H9 (cell line): ENCODE data around the gene MED8. TPM values are rescaled to one million over a fixed set of nuclear protein-coding genes. Genes with fewer than 3 reads are reported as not detected.
A peak's percentile ranks its signal among the peaks of the same experiment; 100 is the strongest.
"Not testable (repeated sequence)": the region's sequence is repeated elsewhere in the genome, so short reads cannot be mapped to it uniquely, and the experiment has no call there.

Experiments used
- DNase-seq: peaks from one replicate; pipeline ENCODE4 v3.0.0-alpha.2; 2017
- H2AFZ ChIP-seq: one replicate; pipeline ENCODE4 v1.6.1; 2013; ENCODE audit warnings: mild to moderate bottlenecking, low read length, control low read depth, moderate library complexity
- H2AK5ac ChIP-seq: 2 replicates; pipeline ENCODE4 v1.6.1; 2013; ENCODE audit warnings: low read length, control low read depth, mixed read lengths; ENCODE audit not compliant: insufficient read length
- H2BK120ac ChIP-seq: one replicate; pipeline ENCODE4 v1.6.1; 2013; ENCODE audit warnings: low read depth, mild to moderate bottlenecking, low read length, control low read depth, inconsistent platforms; ENCODE audit not compliant: poor library complexity, severe bottlenecking
- H2BK12ac ChIP-seq: 2 replicates; pipeline ENCODE4 v1.6.1; 2013; ENCODE audit warnings: low read length, control low read depth, mixed read lengths, low read depth; ENCODE audit not compliant: insufficient read length
- H2BK15ac ChIP-seq: 2 replicates; pipeline ENCODE4 v1.6.1; 2013; ENCODE audit warnings: low read depth, low read length, control low read depth
- H2BK20ac ChIP-seq: one replicate; pipeline ENCODE4 v1.6.1; 2013; ENCODE audit warnings: low read depth, mild to moderate bottlenecking, low read length, control low read depth, inconsistent platforms; ENCODE audit not compliant: poor library complexity, severe bottlenecking
- H2BK5ac ChIP-seq: 2 replicates; pipeline ENCODE4 v1.6.1; 2013; ENCODE audit warnings: low read length, control low read depth, mixed read lengths; ENCODE audit not compliant: insufficient read length
- H3K14ac ChIP-seq: 2 replicates; pipeline ENCODE4 v1.6.1; 2013; ENCODE audit warnings: low read length, control low read depth; ENCODE audit not compliant: insufficient read depth
- H3K18ac ChIP-seq: 2 replicates; pipeline ENCODE4 v1.6.1; 2013; ENCODE audit warnings: low read depth, mild to moderate bottlenecking, mixed read lengths, low read length, control low read depth; ENCODE audit not compliant: insufficient read length
- H3K23ac ChIP-seq: 2 replicates; pipeline ENCODE4 v1.6.1; 2013; ENCODE audit warnings: low read length, control low read depth, mixed read lengths, low read depth; ENCODE audit not compliant: insufficient read length
- H3K23me2 ChIP-seq: 2 replicates; pipeline ENCODE4 v1.6.1; 2013; ENCODE audit warnings: low read depth, mild to moderate bottlenecking, mixed read lengths, low read length, control low read depth; ENCODE audit not compliant: insufficient read length, poor library complexity, severe bottlenecking
- H3K27ac ChIP-seq: 2 replicates; pipeline ENCODE4 v1.5.1; 2013; ENCODE audit warnings: low read length, control low read depth, mixed read lengths, low read depth; ENCODE audit not compliant: insufficient read length
- H3K27me3 ChIP-seq: 2 replicates; pipeline ENCODE4 v1.6.1; 2013; ENCODE audit warnings: low read length, control low read depth, inconsistent platforms; ENCODE audit not compliant: insufficient read depth
- H3K4ac ChIP-seq: 2 replicates; pipeline ENCODE4 v1.6.1; 2013; ENCODE audit warnings: low read depth, mild to moderate bottlenecking, control low read depth, inconsistent platforms, low read length, moderate library complexity
- H3K4me1 ChIP-seq: 2 replicates; pipeline ENCODE4 v1.6.1; 2013; ENCODE audit warnings: low read length, control low read depth, inconsistent platforms; ENCODE audit not compliant: insufficient read depth
- H3K4me2 ChIP-seq: 2 replicates; pipeline ENCODE4 v1.6.1; 2013; ENCODE audit warnings: low read length, control low read depth, mixed read lengths; ENCODE audit not compliant: insufficient read length, insufficient read depth
- H3K56ac ChIP-seq: 2 replicates; pipeline ENCODE4 v1.6.1; 2013; ENCODE audit warnings: low read depth, mild to moderate bottlenecking, mixed read lengths, low read length, control low read depth; ENCODE audit not compliant: insufficient read length
- H3K79me1 ChIP-seq: 2 replicates; pipeline ENCODE4 v1.6.1; 2013; ENCODE audit warnings: low read depth, mild to moderate bottlenecking, moderate library complexity, low read length, control low read depth, inconsistent platforms; ENCODE audit not compliant: insufficient read depth, poor library complexity, severe bottlenecking
- H3K79me2 ChIP-seq: 2 replicates; pipeline ENCODE4 v1.6.1; 2013; ENCODE audit warnings: low read length, control low read depth, inconsistent platforms; ENCODE audit not compliant: insufficient read depth
- H3K9ac ChIP-seq: 2 replicates; pipeline ENCODE4 v1.6.1; 2013; ENCODE audit warnings: low read length, control low read depth, mixed read lengths; ENCODE audit not compliant: insufficient read length; ENCODE audit errors: extremely low read depth
- H3K9me3 ChIP-seq: one replicate; pipeline ENCODE4 v1.6.1; 2013; ENCODE audit warnings: low read depth, low read length, inconsistent platforms; ENCODE audit not compliant: control insufficient read depth
- H3T11ph ChIP-seq: one replicate; pipeline ENCODE4 v1.6.1; 2013; ENCODE audit warnings: mild to moderate bottlenecking, low read length, control low read depth, inconsistent platforms
- H4K20me1 ChIP-seq: one replicate; pipeline ENCODE4 v1.6.1; 2013; ENCODE audit not compliant: control insufficient read depth, insufficient read length, insufficient read depth
- H4K5ac ChIP-seq: 2 replicates; pipeline ENCODE4 v1.6.1; 2013; ENCODE audit warnings: low read depth, mild to moderate bottlenecking, mixed read lengths, low read length, control low read depth; ENCODE audit not compliant: insufficient read length
- H4K8ac ChIP-seq: replicated peaks from 2 replicates; pipeline ENCODE4 v1.6.1; 2013; ENCODE audit warnings: low read length, control low read depth, mixed read lengths, low read depth; ENCODE audit not compliant: insufficient read length
- H4K91ac ChIP-seq: 2 replicates; pipeline ENCODE4 v1.6.1; 2013; ENCODE audit warnings: low read depth, mild to moderate bottlenecking, moderate library complexity, mixed read lengths, low read length, control low read depth; ENCODE audit not compliant: insufficient read length
- H3K27ac Mint-ChIP-seq, 3 experiments: 2 replicates in 2 of 3; 3 replicates in 1 of 3; pipeline ENCODE4 v1.8.0; 2020 to 2021; ENCODE audit warnings: mixed read lengths in 3 of 3, mild to moderate bottlenecking in 1 of 3, moderate library complexity in 1 of 3
- H3K27me3 Mint-ChIP-seq: 2 replicates; pipeline ENCODE4 v1.8.0; 2021; ENCODE audit warnings: low read depth, mild to moderate bottlenecking, moderate library complexity, mixed read lengths
- H3K36me3 Mint-ChIP-seq, 3 experiments: 2 replicates in 2 of 3; 3 replicates in 1 of 3; pipeline ENCODE4 v1.8.0; 2020 to 2021; ENCODE audit warnings: low read depth in 3 of 3, mixed read lengths in 3 of 3; ENCODE audit not compliant: insufficient read depth in 1 of 3
- H3K4me1 Mint-ChIP-seq, 2 experiments: 2 replicates each; pipeline ENCODE4 v1.8.0; 2020; ENCODE audit warnings: mixed read lengths in 2 of 2
- H3K4me3 Mint-ChIP-seq, 2 experiments: 2 replicates in 1 of 2; 3 replicates in 1 of 2; pipeline ENCODE4 v1.8.0; 2020 to 2021; ENCODE audit warnings: mild to moderate bottlenecking in 2 of 2, mixed read lengths in 2 of 2, moderate library complexity in 1 of 2
- H3K9me3 Mint-ChIP-seq, 2 experiments: 2 replicates in 1 of 2; 3 replicates in 1 of 2; pipeline ENCODE4 v1.8.0; 2020; ENCODE audit warnings: mild to moderate bottlenecking in 2 of 2, mixed read lengths in 2 of 2, moderate library complexity in 1 of 2
- WGBS: extraction: QIAGEN DNeasy Blood & Tissue Kit; methylation state at CpG from one replicate; pipeline ENCODE4 v1.1.7; 2013; ENCODE audit warnings: missing lambda C conversion rate, low lambda C conversion rate, mixed read lengths; ENCODE audit not compliant: insufficient read length; ENCODE audit errors: extremely low coverage; 5-methylcytosine and 5-hydroxymethylcytosine counted together
- total RNA-seq: library from RNA; stranded (reverse); gene quantifications from 2 replicates; pipeline ENCODE4 v1.2.1, GENCODE V29; 2021
- TF ChIP-seq, protein P1 (sequence below): fragments of 200-600 bp; sonication (generic); conservative IDR thresholded peaks from 3 replicates; pipeline ENCODE4 v1.8.0; 2021; ENCODE audit warnings: antibody characterized with exemption, mild to moderate bottlenecking

The MED8 gene
- total RNA-seq, 1 experiment from 2014 or later: 23.0 TPM

DNA sequence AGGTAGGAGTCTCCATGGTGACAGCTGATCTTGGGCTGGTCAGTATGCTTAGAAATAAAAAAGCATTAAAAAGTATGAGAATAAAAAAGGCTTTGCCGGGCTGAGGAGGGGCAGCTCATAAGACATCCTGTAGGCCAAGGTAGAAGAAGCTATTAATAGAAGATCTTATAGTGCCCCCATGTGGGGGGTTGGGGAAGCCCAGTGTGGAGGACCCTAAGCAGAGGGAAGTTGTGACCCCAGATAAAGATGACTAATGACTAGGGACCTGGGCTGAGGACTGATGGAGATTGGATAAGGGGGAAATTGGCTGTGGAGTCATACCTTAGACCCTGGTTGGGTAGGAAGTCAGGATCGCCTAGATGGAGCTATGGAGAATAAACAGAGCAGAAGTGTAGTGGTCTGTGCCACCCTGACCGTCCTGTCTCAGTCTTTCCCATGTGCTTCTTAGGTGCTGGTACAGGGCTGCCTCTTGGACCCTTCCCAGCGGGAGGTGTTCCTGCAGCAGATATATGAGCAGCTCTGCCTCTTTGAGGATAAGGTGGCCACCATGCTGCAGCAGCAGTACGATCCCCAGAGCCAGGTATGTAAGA is 25.1 kb upstream of the MED8 start:
- Histone ChIP-seq H3K4me1 (no peaks in the 10 kb centered on the region), H3K79me1 (no peaks in the 10 kb centered on the region), H3K9me3 (no peaks in the 10 kb centered on the region), H2BK15ac (no peak overlapping the region), H3K14ac (no peak overlapping the region), H4K20me1 (no peaks in the 10 kb centered on the region), H2AK5ac (no peak overlapping the region), H3K4ac (no peak overlapping the region), H2AFZ (no peak overlapping the region), H3K27me3 (no peaks in the 10 kb centered on the region), H3K23ac (no peak overlapping the region), H2BK5ac (no peak overlapping the region), H3K27ac (no peak overlapping the region), H3K23me2 (no peaks in the 10 kb centered on the region), H4K5ac (no peak overlapping the region), H3K56ac (no peak overlapping the region), H3K18ac (no peak overlapping the region), H4K8ac (no peak overlapping the region), H2BK12ac (no peak overlapping the region), H3K79me2 (no peaks in the 10 kb centered on the region), H4K91ac (no peak overlapping the region), H3T11ph (no peak overlapping the region), H2BK120ac (no peak overlapping the region), H3K9ac (no peak overlapping the region), H2BK20ac (no peak overlapping the region), H3K4me2 (no peak overlapping the region)
- TF ChIP-seq, protein P1, sequence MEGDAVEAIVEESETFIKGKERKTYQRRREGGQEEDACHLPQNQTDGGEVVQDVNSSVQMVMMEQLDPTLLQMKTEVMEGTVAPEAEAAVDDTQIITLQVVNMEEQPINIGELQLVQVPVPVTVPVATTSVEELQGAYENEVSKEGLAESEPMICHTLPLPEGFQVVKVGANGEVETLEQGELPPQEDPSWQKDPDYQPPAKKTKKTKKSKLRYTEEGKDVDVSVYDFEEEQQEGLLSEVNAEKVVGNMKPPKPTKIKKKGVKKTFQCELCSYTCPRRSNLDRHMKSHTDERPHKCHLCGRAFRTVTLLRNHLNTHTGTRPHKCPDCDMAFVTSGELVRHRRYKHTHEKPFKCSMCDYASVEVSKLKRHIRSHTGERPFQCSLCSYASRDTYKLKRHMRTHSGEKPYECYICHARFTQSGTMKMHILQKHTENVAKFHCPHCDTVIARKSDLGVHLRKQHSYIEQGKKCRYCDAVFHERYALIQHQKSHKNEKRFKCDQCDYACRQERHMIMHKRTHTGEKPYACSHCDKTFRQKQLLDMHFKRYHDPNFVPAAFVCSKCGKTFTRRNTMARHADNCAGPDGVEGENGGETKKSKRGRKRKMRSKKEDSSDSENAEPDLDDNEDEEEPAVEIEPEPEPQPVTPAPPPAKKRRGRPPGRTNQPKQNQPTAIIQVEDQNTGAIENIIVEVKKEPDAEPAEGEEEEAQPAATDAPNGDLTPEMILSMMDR: peak; percentile 87
- Mint-ChIP-seq H3K9me3 (peaks cover 0 to 2% of the 10 kb centered on the region in 2 experiments; a peak in 1 of 5 replicates), H3K4me1 (no peaks in the 10 kb centered on the region), H3K36me3 (peaks cover 4 to 13% (median 4%) of the 10 kb centered on the region in 3 experiments; a peak in 5 of 7 replicates), H3K27me3 (no peaks in the 10 kb centered on the region), H3K27ac (0 out of 7 replicates have a peak overlapping the region, but pooled peaks of 1 of the 3 experiments have one; percentile 6), H3K4me3 (no peak overlapping the region)
- peak; percentile 70 for DNase-seq
- WGBS: no CpG with 5 or more reads among the region's 5 CpGs

DNA sequence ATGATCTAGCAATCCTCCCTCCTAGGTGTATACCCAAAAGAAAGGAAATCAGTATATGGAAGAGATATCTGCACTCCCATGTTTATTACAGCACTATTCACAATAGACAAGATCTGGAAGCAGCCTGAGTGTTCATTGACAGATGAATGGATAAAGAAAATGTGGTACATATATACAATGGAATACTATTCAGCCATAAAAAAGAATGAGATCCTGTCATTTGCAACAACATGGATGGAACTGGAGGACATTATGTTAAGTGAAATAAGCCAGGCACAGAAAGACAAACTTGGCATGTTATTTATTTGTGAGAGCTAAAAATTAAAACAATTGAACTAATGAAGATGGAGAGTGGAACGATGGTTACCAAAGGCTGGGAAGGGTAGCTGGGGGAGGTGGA is 23.8 kb upstream of the MED8 start:
- not testable (repeated sequence) for H3K4me3 Mint-ChIP-seq, H3K4me1 ChIP-seq, H3K27me3 Mint-ChIP-seq, H2AK5ac ChIP-seq, H3K23ac ChIP-seq, H3K9me3 Mint-ChIP-seq, H3K18ac ChIP-seq, H4K8ac ChIP-seq, H3K56ac ChIP-seq, H2AFZ ChIP-seq, H2BK12ac ChIP-seq, DNase-seq, H3K4me1 Mint-ChIP-seq, H2BK5ac ChIP-seq, H3K79me1 ChIP-seq, H3K27me3 ChIP-seq, H3K9me3 ChIP-seq, H3K14ac ChIP-seq, H4K91ac ChIP-seq, H3T11ph ChIP-seq, H3K27ac Mint-ChIP-seq, H4K20me1 ChIP-seq, H3K27ac ChIP-seq, H3K4me2 ChIP-seq, H3K23me2 ChIP-seq, H4K5ac ChIP-seq, H2BK120ac ChIP-seq, H3K4ac ChIP-seq, H3K79me2 ChIP-seq, H2BK20ac ChIP-seq, H2BK15ac ChIP-seq, H3K9ac ChIP-seq
- no CpG with 5 or more reads among the region's 1 CpG for WGBS
- peaks cover 4 to 22% (median 4%) of the 10 kb centered on the region in 3 experiments; a peak in 5 of 7 replicates for H3K36me3 Mint-ChIP-seq
